Urinary bladder (tissue), 4 donors: ENCODE data around the gene BSDC1. TPM values are rescaled to one million over a fixed set of nuclear protein-coding genes. Genes with fewer than 3 reads are reported as not detected.

ENCODE experiments used
- DNase-seq: peaks from one replicate; pipeline ENCODE4 v3.0.0-alpha.2; 2015; ENCODE audit errors: extremely low spot score
- H3K27ac ChIP-seq: one replicate; pipeline ENCODE4 v1.5.1; 2013; ENCODE audit warnings: low read depth, mild to moderate bottlenecking, moderate library complexity
- H3K36me3 ChIP-seq: one replicate; pipeline ENCODE4 v1.6.1; 2013; ENCODE audit warnings: mild to moderate bottlenecking, moderate library complexity; ENCODE audit not compliant: insufficient read depth
- H3K4me1 ChIP-seq: one replicate; pipeline ENCODE4 v1.6.1; 2013; ENCODE audit warnings: mild to moderate bottlenecking, moderate library complexity; ENCODE audit not compliant: insufficient read depth
- H3K4me3 ChIP-seq: one replicate; pipeline ENCODE4 v1.5.1; 2013; ENCODE audit warnings: low read depth, low read length
- WGBS: extraction: QIAGEN DNeasy Blood & Tissue Kit; methylation state at CpG from one replicate; pipeline ENCODE4 v1.1.7; 2013; 5-methylcytosine and 5-hydroxymethylcytosine counted together
- polyA plus RNA-seq: library from polyadenylated mRNA; stranded (reverse); fragments of 200-250 nt; gene quantifications from one replicate; pipeline ENCODE4 v1.2.3, GENCODE V29; 2013
- total RNA-seq: library from RNA; depleted of rRNA; stranded (reverse); fragments of >200 nt; gene quantifications from one replicate; pipeline ENCODE4 v1.2.3, GENCODE V29; 2014
- donor health status: healthy with polysubstance abuse.
- donor health status: healthy.

The BSDC1 gene
- total and polyA plus RNA-seq, 2 donors, result 50.4 to 53.3 TPM

GRCh38 chr1:32333251-32333963, 60.8 kb downstream of the BSDC1 start:
- no peak overlapping the region for H3K27ac ChIP-seq
- H3K4me3 ChIP-seq, result no peak overlapping the region
- H3K4me1 ChIP-seq, result no peaks in the 10 kb centered on the region
- no peak for DNase-seq
- WGBS, result 83% methylated on average over 3 of the region's 3 CpGs
- H3K36me3 ChIP-seq, result no peaks in the 10 kb centered on the region

GRCh38 chr1:32332290-32333079, 61.8 kb downstream of the BSDC1 start:
- WGBS, result 72% methylated on average over 3 of the region's 3 CpGs
- Histone ChIP-seq H3K4me3 (no peak overlapping the region), H3K36me3 (no peaks in the 10 kb centered on the region)

GRCh38 chr1:32331549-32331948, 62.7 kb downstream of the BSDC1 start:
- DNase-seq, result no peak
- no peak overlapping the region for H3K4me3 ChIP-seq
- no peak overlapping the region for H3K27ac ChIP-seq
- no peaks in the 10 kb centered on the region for H3K4me1 ChIP-seq
- H3K36me3 ChIP-seq, result no peaks in the 10 kb centered on the region
- WGBS, result 89% methylated on average over 12 of the region's 12 CpGs

More at GRCh38 chr1:32332290-32333079, 61.8 kb downstream of the BSDC1 start:
- no peak overlapping the region for H3K27ac ChIP-seq
- DNase-seq, result no peak
- H3K4me1 ChIP-seq, result no peaks in the 10 kb centered on the region

DNA sequence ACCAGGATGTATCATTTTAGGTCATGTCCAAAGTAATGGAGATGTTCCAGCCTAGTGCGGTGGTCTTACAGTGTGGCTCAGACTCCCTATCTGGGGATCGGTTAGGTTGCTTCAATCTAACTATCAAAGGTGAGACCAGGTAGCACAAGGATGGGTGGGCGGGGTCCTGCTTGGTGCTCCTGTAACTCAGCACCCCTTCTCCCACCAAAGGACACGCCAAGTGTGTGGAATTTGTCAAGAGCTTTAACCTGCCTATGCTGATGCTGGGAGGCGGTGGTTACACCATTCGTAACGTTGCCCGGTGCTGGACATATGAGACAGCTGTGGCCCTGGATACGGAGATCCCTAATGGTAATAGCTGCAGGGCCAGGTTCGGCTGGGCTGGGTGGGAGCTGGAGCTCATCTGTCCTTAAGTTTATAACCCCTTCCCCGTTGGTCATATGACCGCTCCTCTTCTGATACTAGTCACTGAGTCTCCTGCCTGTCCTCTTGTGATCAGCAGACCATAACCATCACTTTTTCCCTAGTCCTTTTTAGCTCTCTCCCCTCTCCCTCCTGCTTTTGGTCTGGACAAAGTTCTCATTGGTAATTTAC, 63.6 kb downstream of the BSDC1 start:
- 86% methylated on average over 12 of the region's 12 CpGs for WGBS
- no peak for DNase-seq
- no peak overlapping the region for H3K27ac ChIP-seq
- H3K36me3 ChIP-seq, result no peaks in the 10 kb centered on the region
- H3K4me1 ChIP-seq, result no peaks in the 10 kb centered on the region
- no peak overlapping the region for H3K4me3 ChIP-seq

DNA sequence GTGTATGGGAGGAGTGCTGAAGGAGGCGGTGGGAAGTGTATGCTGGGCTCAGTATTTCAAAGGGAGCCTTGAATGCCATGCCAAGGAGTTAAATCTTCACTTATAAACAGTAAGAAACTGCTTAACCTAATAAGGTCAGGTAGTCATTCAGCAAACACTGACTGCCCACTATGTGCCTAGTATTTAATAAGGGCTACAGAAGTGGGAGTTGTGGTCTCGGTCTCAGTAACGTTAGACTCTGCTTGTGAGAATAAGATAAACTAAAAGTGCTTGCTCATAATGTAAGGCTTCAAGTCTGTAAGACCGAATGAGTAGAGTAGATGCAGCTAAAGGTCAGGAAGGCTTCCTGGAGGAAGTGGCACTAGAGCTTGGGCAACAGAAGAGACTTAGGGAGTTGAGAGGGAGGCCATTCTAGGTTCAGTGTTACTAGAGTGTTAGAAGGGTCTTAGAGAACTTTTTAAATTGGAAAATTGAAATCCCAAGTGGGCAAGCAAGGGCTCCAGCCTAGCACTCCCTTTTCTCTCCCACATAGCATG, 64.2 kb downstream of the BSDC1 start:
- no peaks in the 10 kb centered on the region for H3K4me1 ChIP-seq
- H3K4me3 ChIP-seq, result no peak overlapping the region
- no peaks in the 10 kb centered on the region for H3K36me3 ChIP-seq
- no peak for DNase-seq
- 88% methylated on average over 4 of the region's 4 CpGs for WGBS
- H3K27ac ChIP-seq, result no peak overlapping the region

DNA sequence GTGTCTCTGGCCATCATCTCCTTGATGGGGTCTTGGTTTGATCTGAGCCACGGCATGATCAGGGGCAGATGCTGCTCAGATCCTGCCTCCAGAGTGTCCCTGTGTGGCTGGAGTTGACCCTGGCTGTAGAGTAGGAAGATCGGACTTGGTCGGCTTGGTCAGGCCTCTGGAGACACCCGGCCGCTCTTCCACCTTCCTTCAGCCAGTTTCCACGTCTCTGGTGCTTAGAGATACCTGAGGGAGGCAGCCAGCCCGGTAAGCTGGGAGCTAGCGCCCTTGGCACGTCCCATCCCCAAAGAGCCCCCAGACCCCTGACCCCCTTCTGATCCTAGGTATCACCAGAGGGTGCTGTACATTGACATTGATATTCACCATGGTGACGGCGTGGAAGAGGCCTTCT, 67.0 kb downstream of the BSDC1 start:
- DNase-seq, result no peak
- no peaks in the 10 kb centered on the region for H3K36me3 ChIP-seq
- WGBS, result 94% methylated on average over 11 of the region's 11 CpGs
- H3K4me1 ChIP-seq, result no peaks in the 10 kb centered on the region
- no peak overlapping the region for H3K27ac ChIP-seq
- H3K4me3 ChIP-seq, result no peak overlapping the region

- 46% methylated on average over 5 of the region's 5 CpGs for WGBS
- DNase-seq, result no peak
- no peak overlapping the region for H3K27ac ChIP-seq
- H3K36me3 ChIP-seq, result peaks cover 1% of the 10 kb centered on the region
- no peaks in the 10 kb centered on the region for H3K4me1 ChIP-seq
- H3K4me3 ChIP-seq, result no peak overlapping the region
These were observed 72.4 kb downstream of the BSDC1 start for GRCh38 chr1:32321712-32322291.

GRCh38 chr1:32318127-32318869, 75.9 kb downstream of the BSDC1 start:
- no peak overlapping the region for H3K4me3 ChIP-seq
- no peak for DNase-seq
- H3K36me3 ChIP-seq, result peaks cover 2% of the 10 kb centered on the region
- H3K27ac ChIP-seq, result no peak overlapping the region
- no peaks in the 10 kb centered on the region for H3K4me1 ChIP-seq
- WGBS, result 96% methylated on average over 10 of the region's 10 CpGs

- DNase-seq, result no peak
- no peaks in the 10 kb centered on the region for H3K4me1 ChIP-seq
- no peak overlapping the region for H3K4me3 ChIP-seq
- 77% methylated on average over 3 of the region's 3 CpGs for WGBS
- peaks cover 2% of the 10 kb centered on the region for H3K36me3 ChIP-seq
- H3K27ac ChIP-seq, result no peak overlapping the region
These were observed 77.4 kb downstream of the BSDC1 start for GRCh38 chr1:32316903-32317277.

Other genes starting within 250 kb of the BSDC1 start
- gene TXLNA, start 214.8 kb downstream of the BSDC1 start, total RNA-seq, result 42.8 TPM
- gene TXLNA, start 214.8 kb downstream of the BSDC1 start, polyA plus RNA-seq, result 33.0 TPM
- gene CCDC28B, start 193.8 kb downstream of the BSDC1 start, total RNA-seq, result 17.3 TPM
- gene CCDC28B, start 193.8 kb downstream of the BSDC1 start, polyA plus RNA-seq, result 16.4 TPM
- 3.2 TPM for gene IQCC, start 188.8 kb downstream of the BSDC1 start, total RNA-seq
- gene IQCC, start 188.8 kb downstream of the BSDC1 start, polyA plus RNA-seq, result 1.8 TPM
- gene DCDC2B, start 185.4 kb downstream of the BSDC1 start, total RNA-seq, result not detected
- gene DCDC2B, start 185.4 kb downstream of the BSDC1 start, polyA plus RNA-seq, result not detected
- 16.1 TPM for gene TMEM234, start 172.1 kb downstream of the BSDC1 start, total RNA-seq
- 12.5 TPM for gene TMEM234, start 172.1 kb downstream of the BSDC1 start, polyA plus RNA-seq
- 102 TPM for gene EIF3I, start 172.0 kb downstream of the BSDC1 start, total RNA-seq
- 177 TPM for gene EIF3I, start 172.0 kb downstream of the BSDC1 start, polyA plus RNA-seq
- 2.5 TPM for gene FAM167B, start 147.2 kb downstream of the BSDC1 start, total RNA-seq
- gene FAM167B, start 147.2 kb downstream of the BSDC1 start, polyA plus RNA-seq, result 8.2 TPM
- 0.90 TPM for gene LCK, start 143.2 kb downstream of the BSDC1 start, total RNA-seq
- gene LCK, start 143.2 kb downstream of the BSDC1 start, polyA plus RNA-seq, result 2.1 TPM
- gene HDAC1, start 102.4 kb downstream of the BSDC1 start, total RNA-seq, result 59.7 TPM
- 73.6 TPM for gene HDAC1, start 102.4 kb downstream of the BSDC1 start, polyA plus RNA-seq
- gene MARCKSL1, start 58.2 kb downstream of the BSDC1 start, total RNA-seq, result 27.9 TPM
- 28.5 TPM for gene MARCKSL1, start 58.2 kb downstream of the BSDC1 start, polyA plus RNA-seq
- gene FAM229A, start 32.0 kb downstream of the BSDC1 start, total RNA-seq, result 3.2 TPM
- gene FAM229A, start 32.0 kb downstream of the BSDC1 start, polyA plus RNA-seq, result 7.3 TPM
- gene TSSK3, start 31.9 kb downstream of the BSDC1 start, total RNA-seq, result 0.79 TPM
- gene TSSK3, start 31.9 kb downstream of the BSDC1 start, polyA plus RNA-seq, result 0.73 TPM
- gene ZBTB8B, start 70.6 kb upstream of the BSDC1 start, total RNA-seq, result 0.79 TPM
- gene ZBTB8B, start 70.6 kb upstream of the BSDC1 start, polyA plus RNA-seq, result 0.04 TPM
- gene ZBTB8A, start 145.0 kb upstream of the BSDC1 start, total RNA-seq, result 30.1 TPM
- 7.4 TPM for gene ZBTB8A, start 145.0 kb upstream of the BSDC1 start, polyA plus RNA-seq